DMS53 treated with DMSO at 0.1 percent for 48 hours (cell line): ENCODE measurements around the gene VSIR.

Experiments
- DNase-seq: peaks from one replicate; lab custom pipeline; 2025; ENCODE audit not compliant: unreplicated experiment; lab: John Stamatoyannopoulos, UW

The VSIR gene

DNA sequence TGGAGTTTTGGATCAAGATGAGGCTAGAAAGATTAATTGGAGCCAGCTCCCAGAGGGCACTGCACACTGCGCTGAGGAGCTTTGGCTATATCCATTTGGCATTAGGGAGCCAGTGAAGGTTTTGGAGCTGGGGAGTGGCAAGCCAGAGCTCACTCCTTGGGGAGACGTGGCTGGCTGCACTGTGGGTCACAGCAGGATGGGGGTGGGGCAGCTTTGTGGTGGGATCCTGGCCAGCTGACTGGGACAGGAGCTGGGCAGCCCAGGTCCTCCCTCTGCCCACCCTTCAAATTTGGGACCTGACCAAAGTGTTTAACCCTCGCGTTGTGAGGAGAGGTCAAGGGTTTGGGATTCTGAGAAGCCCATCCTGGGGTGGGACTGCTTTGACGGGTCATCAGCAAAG, 58.7 kb downstream of the VSIR start:
- DNase-seq = no peak

DNA sequence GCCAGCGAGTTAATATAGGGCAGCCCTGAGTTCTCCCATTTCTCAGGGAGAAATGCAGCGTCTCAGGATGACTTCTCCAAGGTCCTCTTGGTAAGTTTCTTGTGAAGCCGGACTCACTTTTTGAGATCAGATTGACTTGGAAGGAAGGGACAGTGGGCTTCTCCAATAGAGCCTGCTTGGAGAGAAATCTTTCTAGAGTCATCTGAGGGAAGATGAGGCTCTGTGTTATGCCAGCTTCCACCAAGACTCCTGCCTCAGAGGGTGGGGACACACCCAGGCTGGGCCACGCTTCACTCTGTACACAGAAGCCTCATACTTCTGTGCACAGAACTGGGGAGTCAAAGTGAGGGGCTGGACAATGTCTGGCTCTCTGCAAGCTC, 59.3 kb downstream of the VSIR start:
- DNase-seq = no peak

DNA sequence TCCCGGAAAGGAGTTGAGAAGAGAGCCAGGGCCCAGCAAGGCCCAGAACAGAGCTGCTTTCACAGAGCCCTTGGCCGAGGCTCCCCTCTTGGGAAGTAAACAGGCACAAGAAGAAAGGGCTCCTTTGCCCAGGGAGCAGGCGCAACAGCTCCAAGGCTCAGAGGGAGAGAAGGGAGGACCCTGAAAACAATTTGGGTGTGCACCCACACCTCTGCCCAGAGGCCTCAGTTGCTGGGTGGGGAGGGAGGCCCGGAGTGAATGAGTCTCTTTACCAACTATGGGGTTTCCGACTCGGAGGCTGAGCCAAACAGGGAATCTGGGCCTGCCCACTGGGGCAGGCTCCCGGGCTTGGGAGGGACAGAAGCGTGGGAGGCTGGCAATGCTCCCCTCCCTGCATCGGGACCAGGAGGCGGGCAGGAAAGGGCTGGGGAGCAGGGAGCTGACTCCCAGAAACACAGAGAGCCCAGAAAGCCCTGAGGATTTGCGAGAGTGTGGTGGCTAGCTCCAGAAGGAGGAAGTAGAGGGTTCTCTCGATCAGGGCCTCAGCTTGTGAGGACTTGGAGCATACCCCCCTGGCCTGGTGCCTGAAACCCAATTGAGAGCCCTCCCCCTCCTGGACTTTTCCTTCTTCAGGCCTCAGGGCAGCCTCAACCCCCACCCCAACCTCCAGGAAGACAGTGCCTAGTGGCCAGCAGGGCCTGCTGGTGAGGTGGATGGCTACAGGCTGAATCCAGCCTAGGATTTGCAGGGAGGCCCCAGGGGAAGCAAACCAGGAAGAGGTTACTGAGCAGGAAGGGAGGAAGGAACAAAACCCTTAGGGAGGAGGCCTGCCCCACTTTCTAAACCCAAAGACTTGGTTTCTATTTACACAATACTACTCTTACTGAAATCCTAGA, 59.9 kb downstream of the VSIR start:
- no peak for DNase-seq

DNA sequence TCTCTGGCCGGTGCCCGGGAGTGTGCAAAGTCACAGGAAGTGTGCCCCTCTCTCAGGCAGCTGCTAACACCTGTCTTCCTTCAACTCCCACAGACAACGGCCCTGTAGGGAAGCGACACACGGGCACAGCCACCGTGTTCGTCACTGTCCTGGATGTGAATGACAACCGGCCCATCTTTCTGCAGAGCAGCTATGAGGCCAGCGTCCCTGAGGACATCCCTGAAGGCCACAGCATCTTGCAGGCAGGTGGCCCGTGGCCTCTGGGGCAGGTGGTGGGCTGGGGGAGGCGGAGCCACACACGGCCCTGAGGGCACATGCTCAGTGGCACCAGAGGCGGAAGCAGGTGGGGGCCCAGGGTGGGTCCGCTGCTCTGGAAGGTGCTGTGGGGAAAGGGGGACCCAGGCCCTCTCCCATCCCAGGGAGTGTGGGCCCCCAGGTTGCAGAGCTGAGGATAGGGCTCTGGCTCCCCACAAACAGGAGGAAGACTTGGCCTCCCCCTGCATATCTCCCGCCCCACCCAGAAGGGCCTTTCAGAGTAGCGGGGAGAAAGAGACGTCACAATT, 60.7 kb downstream of the VSIR start:
- no peak for DNase-seq

DNA sequence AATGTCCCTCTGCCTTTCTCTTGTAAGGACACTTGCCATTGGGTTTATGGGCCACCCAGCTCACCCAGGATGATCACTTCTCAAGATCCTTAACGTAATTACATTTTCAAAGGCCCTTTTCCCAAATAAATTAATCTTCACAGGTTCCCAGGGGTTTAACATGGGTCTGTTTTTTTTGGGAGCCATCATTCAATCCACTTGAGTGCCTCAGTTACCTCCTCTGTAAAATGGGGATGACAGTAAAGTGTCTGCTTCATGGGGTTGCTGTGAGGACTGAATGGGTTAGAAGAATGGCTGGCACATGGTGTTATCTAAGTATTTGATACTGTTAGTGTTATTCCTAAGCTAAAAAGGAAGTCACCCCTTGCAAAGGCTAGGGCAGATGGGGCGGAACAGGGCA, 61.1 kb downstream of the VSIR start:
- no peak for DNase-seq

DNA sequence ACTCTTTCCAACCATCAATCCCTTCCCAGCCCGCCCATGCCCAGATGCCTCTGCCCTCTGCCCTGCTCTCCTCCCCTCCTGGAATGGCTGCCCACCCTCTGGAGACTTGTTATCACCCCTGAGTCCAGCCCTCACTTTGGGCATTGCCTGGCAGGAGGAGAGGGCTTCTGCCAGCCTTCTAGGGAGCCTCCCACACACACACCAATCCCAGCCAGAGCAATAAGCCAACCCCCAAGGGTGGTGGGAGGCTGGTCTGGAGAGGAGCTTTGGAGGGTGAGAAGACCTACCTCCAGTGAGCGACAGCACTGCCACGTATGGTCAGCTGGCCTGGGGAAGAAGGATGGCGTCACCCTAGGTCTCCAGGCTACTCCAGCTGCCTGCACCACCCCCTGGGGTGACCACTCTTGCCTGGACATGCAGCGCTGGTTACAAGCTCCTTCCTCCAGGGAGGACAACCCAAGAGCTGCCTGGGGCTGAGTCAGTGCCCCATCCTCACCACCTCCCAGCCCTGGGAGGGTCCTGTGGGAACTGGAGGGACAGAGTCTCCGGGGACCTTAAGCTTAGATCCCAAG, 62.2 kb downstream of the VSIR start:
- DNase-seq = no peak

DNA sequence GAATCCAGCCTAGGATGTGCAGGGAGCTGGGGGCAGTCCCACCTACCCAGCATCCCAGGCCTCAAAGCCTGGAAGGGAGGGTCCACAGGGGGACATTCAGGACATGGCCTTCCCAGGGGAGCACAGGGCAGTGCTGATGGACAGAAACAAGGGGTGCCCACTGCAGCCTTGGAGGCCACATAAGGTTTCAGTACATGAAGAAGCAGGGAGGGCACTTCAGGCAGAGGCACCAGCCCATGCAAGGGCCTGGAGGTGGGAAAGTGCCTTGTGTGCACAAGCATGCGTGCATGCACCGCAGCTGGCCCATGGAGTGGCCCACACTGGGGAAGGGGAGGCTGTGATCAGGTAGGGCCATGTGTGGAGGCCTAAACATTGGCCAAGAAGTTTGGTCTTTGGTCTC, 62.8 kb downstream of the VSIR start:
- no peak for DNase-seq

DNA sequence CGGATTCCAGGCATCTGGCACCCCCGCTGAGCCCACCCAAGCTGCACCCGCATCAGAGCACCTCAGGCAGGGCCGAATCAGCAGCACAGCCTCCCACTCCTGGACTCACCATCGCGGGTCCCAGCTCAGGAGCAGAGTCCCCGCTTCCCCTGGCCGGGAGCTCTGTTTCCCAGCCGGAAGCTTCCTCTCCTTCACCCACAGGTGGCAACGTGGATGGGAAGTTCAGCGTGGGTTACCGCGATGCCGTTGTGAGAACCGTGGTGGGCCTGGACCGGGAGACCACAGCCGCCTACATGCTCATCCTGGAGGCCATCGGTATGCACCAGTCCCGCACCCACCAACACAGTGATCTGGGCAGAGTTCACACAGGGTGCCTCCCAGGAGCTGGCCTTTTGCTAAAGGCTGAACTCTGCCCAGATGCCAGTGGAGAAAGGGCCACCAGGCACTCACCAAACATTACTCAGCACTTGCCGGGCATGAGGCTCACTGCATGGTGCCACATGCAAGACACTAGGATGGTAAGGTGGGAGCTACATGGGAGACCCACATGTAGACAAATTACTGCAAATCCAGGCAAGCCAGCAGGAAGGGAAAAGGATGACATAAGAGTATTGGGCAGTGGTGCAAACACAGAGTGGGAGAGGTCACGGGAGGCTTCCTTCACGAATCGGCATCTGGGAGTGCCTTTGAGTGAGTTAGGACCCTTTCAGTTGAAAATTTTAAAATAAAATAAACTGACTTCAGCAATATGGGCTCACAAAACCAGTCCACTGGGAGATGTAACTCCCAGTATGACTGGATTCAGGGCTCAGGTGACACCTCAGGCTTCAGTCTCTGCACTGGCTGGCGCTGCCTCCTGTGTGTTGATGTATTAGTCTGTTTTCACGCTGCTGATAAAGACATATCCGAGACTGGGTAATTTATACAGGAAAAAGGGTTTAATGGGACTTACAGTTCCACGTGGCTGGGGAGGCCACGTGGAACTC, 64.1 kb downstream of the VSIR start:
- DNase-seq = no peak

DNA sequence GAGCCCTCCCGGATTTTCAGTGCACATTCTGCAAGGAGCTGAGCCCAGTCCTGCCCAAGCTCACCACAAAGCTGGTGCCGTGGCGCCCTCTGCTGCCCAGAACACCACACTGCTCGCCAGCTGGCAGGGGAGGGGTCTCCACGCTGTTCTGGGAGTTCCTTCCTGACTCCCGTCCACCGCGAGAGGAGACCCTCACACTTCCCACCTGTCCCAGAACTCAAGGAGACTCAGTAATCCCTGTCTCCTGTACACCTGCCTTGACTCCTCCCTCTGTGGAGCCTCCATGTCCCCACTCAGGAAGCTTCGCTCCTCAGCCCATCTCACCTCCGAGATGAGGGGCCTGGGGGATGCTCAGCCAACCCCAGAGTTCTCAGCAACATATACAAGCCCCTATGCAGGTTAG, 65.0 kb downstream of the VSIR start:
- peak; percentile 8 for DNase-seq

DNA sequence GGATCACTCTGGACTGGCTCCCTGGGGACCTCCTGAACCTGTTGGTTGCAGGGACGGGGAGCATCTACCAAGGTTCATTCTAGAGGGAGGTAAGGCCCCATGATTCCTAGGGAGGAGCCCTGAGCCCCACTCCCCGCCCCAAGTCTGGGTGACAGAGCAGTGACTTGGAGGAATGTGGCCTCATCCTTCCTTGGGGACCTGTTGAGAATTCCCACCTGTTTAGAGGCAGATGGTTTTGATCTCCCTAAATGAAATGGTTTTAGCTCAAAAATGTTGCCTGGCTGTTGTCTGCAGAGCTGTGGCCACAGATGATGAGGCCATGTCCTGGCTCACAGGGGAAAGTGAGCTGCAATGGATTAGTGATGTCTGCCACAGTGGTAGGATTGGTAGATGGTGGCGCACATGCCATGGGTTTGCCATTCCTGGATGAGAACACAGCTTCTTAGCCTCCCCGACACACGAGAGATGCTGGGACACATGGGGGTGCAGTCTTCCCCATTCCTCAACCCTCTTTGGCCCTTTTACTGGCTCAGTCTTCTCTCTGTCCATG, 66.0 kb downstream of the VSIR start:
- DNase-seq = no peak

DNA sequence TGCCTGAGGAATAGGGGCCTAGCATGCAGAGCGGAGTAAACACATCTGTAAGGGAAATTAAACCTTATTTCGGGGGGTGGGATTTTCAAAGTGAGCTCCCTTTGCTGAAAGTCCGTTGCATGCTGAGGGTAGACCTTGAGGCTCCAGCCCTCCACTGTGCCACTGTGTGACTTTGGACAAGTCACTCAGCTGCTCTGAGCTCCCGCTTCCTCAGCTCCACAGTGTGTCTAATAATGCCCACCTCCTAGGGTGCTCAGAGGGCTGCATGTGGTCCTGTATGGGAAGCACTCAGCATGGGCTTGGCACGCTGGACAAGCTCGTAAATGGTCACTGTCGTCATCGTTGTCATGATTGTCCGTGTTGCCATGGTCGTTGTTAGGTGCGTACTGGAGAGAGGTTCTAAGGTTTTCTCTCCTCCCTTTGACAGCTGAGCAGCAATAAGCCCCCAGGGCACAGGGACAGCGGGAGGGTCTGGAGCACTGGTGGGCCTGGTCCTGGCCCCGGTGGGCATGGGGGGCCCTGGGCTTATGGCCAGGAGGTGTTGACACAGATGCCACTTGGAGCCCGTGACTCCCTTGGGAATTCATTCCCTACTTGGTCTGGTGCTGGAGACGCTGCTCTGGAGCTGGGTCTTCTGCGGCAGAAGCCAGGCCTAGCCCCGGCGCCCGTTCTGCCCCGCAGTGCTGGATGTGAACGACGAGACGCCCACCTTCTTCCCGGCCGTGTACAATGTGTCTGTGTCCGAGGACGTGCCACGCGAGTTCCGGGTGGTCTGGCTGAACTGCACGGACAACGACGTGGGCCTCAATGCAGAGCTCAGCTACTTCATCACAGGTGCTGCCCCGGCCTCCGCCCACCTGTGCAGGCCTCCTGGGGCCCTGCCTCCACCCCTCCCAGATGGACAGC, 66.9 kb downstream of the VSIR start:
- DNase-seq = no peak

DNA sequence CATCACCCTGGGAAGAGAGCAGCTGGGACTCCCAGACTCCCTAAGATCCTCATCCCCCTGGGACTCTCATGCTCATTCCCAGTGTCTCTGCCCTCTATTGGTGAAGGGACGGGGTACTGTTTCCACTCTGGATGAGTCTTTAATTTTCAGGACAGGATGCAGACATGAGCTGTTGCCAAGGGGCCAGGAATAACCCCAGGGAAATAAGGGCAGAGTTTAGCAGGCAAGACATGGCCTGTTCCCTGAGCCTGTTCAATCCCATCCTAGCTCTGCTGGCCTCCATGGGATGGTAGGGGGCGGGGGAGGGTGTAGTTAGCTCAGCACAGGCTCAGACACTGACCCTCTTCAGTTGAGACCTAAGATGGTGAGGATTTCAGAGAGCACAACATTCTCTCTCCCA, 67.7 kb downstream of the VSIR start:
- DNase-seq = no peak

DNA sequence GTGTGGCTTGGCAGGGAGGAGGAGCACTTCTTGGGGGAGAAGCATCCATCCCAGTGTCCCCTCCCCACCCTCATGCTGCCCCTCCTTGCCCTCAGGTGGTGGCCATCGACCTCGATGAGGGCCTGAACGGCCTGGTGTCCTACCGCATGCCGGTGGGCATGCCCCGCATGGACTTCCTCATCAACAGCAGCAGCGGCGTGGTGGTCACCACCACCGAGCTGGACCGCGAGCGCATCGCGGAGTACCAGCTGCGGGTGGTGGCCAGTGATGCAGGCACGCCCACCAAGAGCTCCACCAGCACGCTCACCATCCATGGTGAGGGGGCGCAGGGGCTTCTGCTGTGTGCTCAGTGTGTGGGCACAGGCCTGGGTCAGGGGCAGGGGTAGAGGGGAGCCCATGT, 68.5 kb downstream of the VSIR start:
- no peak for DNase-seq

DNA sequence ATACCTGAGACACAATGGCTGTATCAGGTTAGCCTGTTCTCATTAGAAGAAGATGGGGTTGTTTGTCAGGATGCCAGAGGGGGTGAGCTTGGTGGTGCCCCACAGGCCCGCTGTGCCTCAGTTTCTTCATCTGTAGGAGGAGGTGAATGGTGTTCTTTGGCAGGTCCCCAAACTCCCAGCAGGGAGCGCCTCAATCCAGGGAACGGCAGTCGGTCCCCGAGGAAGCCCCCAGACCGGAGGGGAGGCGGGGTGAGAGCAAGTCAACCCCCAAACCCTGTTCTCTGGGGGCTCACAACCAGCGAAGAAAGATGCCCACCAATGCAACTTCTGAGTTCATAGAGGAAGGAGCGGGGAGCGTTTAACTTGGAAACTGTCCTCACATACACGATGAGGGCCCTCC, 69.7 kb downstream of the VSIR start:
- DNase-seq = no peak

DNA sequence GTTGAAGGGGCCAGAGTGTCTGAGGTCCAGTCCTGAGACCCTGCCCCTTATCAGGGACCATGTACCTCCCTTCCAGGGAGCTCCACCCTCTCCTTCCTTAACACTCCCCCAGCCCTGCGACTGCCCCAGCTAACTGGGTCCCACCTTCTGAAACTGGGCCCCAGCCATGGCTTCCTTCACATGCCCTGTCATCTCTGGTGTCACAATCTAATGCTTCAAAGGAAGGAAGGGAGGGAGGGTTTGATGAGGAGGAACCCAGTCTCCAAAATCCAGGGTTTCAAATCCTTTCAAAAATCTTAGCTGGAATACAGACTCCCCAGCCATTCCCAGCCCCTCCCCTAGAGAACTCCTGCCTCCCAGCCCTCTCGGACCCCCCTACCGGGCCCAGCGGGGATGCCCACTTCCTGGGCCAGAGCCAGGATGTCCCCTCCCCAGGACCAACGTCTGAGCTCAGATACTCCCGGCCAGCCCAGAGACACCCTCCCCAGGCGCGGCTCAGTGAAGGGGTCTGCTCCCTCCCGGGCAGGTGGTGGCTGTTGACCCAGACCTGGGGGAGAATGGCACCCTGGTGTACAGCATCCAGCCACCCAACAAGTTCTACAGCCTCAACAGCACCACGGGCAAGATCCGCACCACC, 71.7 kb downstream of the VSIR start:
- no peak for DNase-seq

DNA sequence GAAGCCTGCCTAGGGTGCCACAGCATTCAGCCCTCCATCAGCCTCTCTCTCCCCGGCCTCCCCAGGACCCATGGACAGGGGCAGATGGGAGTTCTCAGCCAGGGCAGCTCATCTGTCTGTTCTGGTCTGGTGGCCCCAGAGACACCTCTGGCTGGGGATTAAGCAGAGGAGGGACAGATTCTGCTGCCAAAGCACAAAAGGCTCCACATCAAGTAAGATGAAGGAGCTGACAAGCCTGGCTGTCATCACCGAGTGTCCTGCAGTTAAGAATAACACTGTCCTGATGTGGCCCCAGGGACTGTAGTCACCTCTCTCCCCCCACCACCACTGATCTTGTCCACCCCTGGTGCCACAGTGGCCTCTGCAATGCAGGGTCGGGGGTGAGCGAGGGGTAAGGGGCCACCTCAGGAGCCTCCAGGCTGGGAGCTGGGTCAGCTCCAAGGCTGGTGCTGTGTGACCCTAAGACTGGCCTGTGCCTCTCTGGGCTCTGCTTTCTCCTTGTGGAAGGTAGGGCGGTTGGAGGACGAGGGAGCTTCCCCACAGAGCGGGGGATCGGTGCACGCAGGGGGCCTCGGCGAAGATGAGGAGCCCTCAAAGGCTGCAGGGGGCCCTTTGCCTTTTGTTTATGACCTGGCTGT, 72.5 kb downstream of the VSIR start:
- no peak for DNase-seq

DNA sequence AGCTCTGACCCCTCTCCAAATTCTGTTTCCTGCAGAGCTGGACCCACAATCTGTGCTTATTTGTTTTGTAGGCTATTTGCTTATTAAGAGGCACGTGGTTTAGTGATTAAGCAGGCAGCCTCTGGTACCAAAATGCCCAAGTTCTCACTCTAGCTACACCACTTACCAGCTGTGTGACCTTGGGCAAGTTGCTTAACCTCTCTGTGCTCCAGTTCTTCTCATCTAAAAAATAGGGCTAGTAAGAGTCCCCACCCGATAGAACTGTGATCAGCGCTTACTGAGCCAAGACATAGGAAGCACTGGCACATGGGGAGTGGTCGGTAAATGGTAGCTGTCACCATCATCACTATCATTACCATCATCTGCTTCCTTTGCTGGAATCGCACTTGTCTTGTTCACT, 74.6 kb downstream of the VSIR start:
- DNase-seq = no peak

DNA sequence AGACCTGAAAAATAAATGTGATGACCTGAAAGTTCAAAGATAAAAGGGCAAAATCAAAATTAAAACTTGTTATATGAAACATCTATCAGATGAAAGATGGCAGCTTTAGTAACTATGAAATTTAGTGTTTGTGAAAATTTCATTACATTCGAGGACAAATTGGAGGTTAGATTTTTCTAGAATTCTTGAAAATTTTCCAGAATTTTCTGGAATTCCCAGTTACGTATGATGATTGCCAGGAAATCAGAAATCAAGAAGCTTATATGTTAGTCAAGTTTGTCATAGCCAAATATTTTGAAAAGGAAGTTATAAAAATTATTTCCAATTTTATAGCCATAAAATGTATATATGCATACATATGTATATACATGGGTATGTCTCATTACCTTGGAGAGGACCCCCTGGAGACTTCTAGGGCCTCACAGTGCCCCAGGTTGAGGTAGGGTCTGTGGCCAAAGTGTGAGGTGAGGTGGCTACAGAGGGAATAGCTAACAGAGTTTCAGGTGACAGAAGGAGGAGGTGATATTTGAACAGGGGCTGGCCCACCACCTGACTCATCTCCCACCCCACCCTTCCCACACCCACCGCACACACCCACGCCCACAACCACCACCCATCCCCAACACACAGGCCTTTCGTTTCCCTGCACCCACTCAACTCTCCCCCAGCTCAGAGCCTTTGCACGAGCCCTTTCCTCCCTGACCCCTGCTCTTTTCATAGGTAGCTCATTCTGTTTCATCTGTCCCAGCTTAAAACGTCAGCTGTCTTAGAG, 75.2 kb downstream of the VSIR start:
- DNase-seq = no peak
